Measurements from ENCODE around the gene NKD1.

The NKD1 gene

GRCh38 chr16:50539053-50539695 is 9.0 kb upstream of the NKD1 start:
- DNase-seq, result no peak

GRCh38 chr16:50539822-50540710 is 8.1 kb upstream of the NKD1 start:
- no peak for DNase-seq

DNA sequence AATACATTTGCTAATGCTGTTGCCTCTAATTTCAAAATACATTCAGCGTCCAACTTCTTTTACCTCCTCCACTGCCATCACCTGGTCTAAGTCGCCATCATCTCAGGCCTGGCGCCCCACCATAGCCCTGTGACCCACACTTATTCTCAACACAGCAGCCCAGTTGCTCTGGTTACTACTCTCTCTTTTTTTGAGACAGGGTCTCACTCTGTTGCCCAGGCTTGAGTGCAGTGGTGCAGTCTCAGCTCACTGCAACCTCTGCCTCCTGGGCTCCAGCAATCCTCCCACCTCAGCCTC is 7.5 kb upstream of the NKD1 start:
- DNase-seq, result no peak

GRCh38 chr16:50542703-50543102 is 5.5 kb upstream of the NKD1 start:
- DNase-seq, result no peak

- DNase-seq, result no peak
These were observed 2.1 kb upstream of the NKD1 start for GRCh38 chr16:50546125-50546524.

GRCh38 chr16:50547340-50548124 is 664 bp upstream of the NKD1 start:
- peak; percentile 2 for DNase-seq

- no peak for DNase-seq
These were observed 839 bp downstream of the NKD1 start for GRCh38 chr16:50548909-50549560.

GRCh38 chr16:50549561-50549915 is 1.3 kb downstream of the NKD1 start:
- DNase-seq, result no peak

GRCh38 chr16:50550035-50550434 is 1.8 kb downstream of the NKD1 start:
- no peak for DNase-seq

DNA sequence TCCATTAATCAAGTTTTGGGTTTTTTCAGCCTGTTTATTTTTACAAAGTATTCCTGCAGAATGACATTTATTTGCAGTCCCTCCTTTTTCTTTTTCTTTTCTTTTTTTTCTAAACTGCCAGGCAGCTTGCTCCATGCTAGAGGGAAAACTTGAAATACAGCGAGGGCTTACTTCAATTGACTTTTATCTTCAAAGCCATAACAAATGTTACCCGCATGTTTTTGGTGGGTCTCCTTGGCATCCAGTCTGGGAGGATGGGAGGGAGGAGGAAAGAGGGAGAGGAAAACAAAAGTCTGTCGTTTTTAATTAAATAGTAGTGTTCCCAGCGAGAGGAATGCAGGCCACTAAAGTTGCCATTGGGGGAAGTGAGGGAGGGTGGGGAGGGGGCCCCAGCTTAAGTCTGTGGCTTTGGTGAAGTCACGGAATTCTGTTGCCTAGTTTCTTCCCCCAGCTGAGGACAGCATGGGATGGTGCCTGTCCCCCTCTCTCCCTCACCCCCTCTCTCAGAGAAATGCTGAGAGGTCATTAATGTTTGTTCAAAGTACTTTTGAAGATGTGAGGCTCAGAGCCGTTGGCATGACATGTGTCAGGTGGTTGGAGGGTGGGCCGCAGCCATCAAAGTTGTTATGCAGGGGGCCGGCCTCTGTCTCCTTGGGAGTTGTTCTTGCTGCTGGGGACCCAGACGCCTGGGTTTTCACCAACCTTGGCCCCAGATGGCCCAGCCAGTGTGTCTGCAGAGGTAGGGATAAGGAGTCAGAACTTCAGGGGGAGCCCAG is 2.9 kb downstream of the NKD1 start:
- DNase-seq, result no peak

GRCh38 chr16:50552476-50553101 is 4.4 kb downstream of the NKD1 start:
- no peak for DNase-seq

DNA sequence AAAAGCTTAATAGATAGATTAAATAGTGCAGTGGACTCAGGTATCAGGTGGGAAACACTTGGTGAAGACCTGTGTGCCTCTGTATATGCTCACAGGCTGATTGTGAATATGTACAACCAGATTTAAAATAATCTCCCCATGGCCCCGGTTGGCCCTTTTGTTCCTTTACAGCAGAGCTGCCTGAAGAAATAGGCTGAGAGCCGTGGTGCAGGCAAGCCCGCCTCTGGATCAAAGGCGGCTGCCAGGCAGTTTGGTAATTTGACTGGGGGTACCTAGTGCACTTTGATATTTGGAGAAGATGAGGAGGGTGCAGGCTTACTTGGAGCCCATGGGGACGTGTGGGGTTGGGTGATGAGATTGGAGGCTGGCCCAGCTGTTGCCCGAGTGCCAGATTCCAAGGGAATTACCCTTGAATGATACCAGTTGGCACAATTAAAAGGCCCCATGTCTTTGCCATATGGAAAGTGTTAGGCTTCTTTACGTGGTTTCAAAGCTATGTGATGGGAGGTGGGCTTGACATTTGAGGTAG is 5.0 kb downstream of the NKD1 start:
- no peak for DNase-seq

GRCh38 chr16:50553731-50554360 is 5.7 kb downstream of the NKD1 start:
- no peak for DNase-seq

GRCh38 chr16:50555269-50555875 is 7.2 kb downstream of the NKD1 start:
- DNase-seq, result no peak

GRCh38 chr16:50555952-50556673 is 7.9 kb downstream of the NKD1 start:
- no peak for DNase-seq

DNA sequence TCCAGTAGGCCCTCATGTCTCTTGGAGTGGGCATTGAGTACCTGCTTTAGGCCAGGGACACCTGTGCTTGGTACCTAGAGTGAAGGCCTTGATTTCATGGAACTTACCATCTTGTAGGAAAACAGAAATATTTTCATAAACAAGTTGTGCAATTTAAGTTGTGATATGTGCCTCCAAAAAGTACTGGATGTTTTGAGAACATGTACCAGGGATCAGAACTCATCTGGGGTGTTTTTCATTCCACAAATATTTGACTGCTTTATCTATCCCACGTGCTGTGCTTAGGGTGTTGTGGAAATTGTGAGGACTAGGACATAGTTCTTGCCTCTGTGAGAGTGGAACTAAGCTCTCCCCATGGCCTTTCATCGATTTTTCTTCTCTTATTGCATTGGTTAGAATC is 8.8 kb downstream of the NKD1 start:
- no peak for DNase-seq

GRCh38 chr16:50558913-50559312 is 10.7 kb downstream of the NKD1 start:
- no peak for DNase-seq

DNA sequence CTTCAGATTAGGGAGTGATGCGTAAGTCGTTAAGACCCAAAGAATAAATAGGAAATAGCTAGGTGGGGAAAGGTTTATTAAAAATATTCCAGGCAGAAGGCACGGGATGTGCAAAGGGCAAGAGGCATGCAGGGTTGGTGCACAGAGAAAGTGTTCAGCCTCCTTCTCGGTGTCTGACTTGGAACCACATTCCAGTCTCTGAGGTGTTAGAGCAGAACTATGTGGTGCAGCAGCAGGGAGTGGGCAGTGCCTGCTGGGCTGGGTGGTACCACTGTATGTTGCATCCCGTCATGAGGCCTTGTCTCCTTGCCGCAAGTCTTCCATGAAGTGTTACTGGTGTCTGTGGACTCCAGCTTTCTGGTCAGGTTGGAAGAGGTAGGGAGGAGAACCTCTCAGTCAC is 11.1 kb downstream of the NKD1 start:
- DNase-seq, result no peak

- no peak for DNase-seq
These were observed 11.8 kb downstream of the NKD1 start for GRCh38 chr16:50559804-50560514.
